Spleen (tissue), 7 donors: Measurements from ENCODE around the gene ALOXE3.

Source experiments
- CTCF ChIP-seq, 11 experiments: fragments of 200-600 bp in 7 of 11; fragments of 450-650 bp in 4 of 11; sonication (generic) in 4 of 11; IDR thresholded peaks in 8 of 11; conservative IDR thresholded peaks in 3 of 11; 1 replicate in 7 of 11; 2 replicates in 4 of 11; pipeline versions ENCODE4 v1.4.0 to v1.8.0; 2016 to 2021; ENCODE audit warnings: antibody characterized with exemption in 11 of 11, inconsistent platforms in 4 of 11, mild to moderate bottlenecking in 1 of 11
- POLR2A ChIP-seq, 3 donors: fragments of 450-650 bp; IDR thresholded peaks; one replicate each; pipeline ENCODE4 v1.5.1; 2017; ENCODE audit warnings: antibody characterized with exemption in 3 of 3, mild to moderate bottlenecking in 1 of 3
- POLR2AphosphoS5 ChIP-seq, 3 donors: sonication (generic); formaldehyde crosslinking; IDR thresholded peaks; one replicate each; pipeline ENCODE4 v1.5.1; 2017; ENCODE audit warnings: antibody characterized with exemption in 3 of 3
- donor health status: DM: no; HTN: no; CAD: no; lungs with moderate emphysema.
- donor health status: DM: no; HTN: no; CAD: no.
- donor health status: DM: no; HTN: no; CAD: no.

- TF ChIP-seq POLR2A (IDR thresholded peaks at IDR 0.05) (no peak), CTCF (IDR thresholded peaks at IDR 0.05 in 8 of 11, conservative IDR thresholded peaks at IDR 0.05 in 3 of 11) (no peak), POLR2AphosphoS5 (IDR thresholded peaks at IDR 0.05) (no peak)
These were observed 37.6 kb upstream of the ALOXE3 start for GRCh38 chr17:8155996-8156245.
